GM19023 (cell line): ENCODE measurements around the gene HYAL2.
"Not testable (repeated sequence)": the region's sequence is repeated elsewhere in the genome, so short reads cannot be mapped to it uniquely, and the experiment has no call there.

ENCODE experiments used
- ATAC-seq: cut with Tn5 transposase; IDR thresholded peaks from one replicate; pipeline ENCODE4 v1.9.1; 2021; ENCODE audit warnings: mild to moderate bottlenecking, moderate library complexity; ENCODE audit not compliant: unreplicated experiment

The HYAL2 gene

GRCh38 chr3:50294089-50294488 is 28.5 kb downstream of the HYAL2 start:
- ATAC-seq = no peak

DNA sequence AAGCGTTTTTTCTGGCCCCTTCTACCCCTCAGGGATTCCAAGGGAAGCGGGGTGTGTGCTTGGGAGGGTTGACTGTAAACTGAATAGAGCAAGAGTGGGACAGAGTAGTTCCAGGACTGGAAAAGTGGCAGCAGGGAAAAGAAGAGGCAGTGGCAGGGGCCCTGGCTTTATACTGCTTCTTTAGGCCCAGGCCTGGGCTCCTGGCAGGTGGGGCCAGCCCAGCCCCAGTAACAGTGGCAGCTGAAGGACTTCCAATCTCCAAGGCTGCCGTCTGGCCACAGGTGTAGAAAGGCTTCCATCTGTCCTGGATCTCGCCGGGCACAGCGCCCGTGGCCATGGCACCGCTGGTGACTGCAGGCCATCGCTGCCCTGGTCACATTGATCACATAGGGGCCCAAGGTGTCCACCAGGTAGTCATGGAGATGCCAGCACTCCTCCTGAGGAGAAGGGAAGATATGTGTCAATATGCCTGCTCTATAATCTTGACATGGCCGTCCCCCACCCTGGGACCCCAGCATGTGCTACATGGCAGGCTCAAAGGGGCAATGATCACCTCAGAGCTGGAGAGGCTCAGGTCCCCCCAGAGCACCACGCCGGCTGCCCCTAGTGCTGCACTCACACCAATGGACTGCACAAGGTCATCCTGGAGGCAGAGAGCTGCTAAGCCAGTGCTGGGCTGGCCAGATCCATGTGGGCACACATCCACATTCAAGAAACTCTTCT is 29.3 kb downstream of the HYAL2 start:
- ATAC-seq = no peak

DNA sequence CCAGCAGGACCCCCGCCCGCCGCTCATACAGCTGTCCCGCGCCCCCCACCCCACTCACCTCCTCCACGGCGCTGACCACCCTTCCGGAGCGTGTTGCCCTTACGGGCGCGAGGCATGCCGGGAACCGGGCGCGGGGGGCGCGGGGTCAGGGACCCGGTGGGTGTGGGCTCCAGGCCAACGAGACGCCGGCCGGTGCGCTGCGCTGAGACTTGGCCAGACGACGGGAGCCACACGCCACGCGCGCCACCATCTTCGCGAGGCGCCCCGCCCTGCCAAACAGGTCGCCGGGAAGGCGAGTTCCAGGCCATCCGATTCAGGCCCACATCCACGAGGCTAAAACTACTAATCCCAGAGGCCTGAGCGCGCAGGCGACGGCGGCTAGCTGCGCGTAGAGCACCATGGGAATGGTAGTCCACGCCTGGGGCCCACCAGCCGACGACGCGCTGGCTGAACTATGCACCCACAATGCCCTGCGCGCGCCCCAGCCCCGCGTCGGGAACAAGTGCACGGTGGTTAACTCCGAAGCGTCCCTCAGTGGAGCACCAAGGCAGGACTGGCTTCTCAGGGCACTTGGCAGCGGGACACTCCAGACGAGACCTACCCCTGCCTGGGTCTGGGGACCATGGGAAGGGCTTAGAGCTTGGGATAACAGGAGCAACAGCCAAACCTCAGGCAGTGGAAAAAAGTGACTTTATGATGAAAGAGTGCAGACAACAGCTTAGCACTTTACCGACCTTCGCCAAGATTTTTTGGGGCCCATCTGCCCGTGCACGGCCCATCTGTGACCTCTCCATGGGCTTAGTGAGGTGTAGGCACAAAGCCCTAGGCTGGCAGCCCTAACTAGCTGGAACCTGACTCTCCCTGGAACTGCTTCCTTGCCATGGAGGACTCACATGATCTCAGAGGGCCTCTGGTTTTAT is 30.1 kb downstream of the HYAL2 start, which contains the start of gene IFRD2:
Gene IFRD2 (minus strand): TSS at position 271 of the 920 bp plus-strand sequence. CDS start 155 bp downstream, at position 116.
- ATAC-seq = peak; percentile 95

GRCh38 chr3:50290161-50290641 is 32.3 kb downstream of the HYAL2 start:
- ATAC-seq = no peak

DNA sequence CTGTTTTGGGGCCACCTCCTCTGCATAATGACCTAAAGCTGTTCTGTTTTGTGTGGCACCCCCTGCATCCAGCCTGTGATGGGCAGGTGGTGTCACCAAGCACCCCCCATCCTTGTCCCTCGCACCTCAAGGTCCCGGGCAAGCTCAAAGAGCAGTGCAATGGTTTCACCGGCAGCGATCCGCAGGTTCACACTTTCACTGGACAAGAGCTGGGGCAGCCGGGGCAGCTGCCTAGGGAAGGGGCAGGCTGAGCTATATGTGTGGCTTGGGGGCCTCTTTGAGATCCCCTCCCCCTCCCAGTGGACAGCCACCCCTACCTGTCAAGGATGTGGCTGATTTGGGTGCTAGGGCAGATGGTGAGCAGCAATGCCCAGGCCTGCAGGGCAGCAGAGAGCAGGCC is 33.4 kb downstream of the HYAL2 start:
- no peak for ATAC-seq

DNA sequence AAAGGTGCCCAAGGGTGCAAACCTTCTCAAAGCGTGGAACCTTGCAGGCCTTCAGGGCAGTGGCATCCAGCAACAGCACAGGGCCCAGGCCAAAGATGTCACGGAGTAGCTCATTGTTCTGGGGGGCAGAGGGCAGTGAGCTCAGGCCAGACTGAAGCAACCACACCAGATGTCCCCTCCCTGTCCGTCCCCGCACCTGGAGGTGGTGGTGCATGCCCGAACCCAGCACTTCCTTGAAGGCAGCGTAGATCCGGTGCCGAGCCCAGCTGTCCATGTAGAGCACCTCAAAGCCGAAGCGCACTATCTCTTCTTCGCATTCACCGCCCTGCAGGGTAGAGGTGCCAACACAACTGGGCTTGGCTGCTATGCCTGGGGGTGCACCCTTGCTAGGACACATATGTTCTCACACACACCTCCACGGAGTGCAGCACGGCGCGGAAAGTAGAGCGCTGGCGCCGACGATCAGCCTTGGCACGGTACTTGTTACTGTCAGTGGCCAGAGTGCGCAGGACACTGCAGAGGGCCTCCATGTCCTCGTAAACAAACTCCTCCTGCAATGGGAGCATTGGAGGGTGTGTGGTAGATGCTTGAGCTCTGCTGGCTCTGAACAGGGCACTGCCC is 34.0 kb downstream of the HYAL2 start:
- no peak for ATAC-seq

- ATAC-seq = no peak
Observed at GRCh38 chr3:50287262-50287661, 35.3 kb downstream of the HYAL2 start.

- ATAC-seq = no peak
Observed at GRCh38 chr3:50286322-50287227, 36.0 kb downstream of the HYAL2 start.

- not testable (repeated sequence) for ATAC-seq
Observed at GRCh38 chr3:50284121-50284520, 38.4 kb downstream of the HYAL2 start.

DNA sequence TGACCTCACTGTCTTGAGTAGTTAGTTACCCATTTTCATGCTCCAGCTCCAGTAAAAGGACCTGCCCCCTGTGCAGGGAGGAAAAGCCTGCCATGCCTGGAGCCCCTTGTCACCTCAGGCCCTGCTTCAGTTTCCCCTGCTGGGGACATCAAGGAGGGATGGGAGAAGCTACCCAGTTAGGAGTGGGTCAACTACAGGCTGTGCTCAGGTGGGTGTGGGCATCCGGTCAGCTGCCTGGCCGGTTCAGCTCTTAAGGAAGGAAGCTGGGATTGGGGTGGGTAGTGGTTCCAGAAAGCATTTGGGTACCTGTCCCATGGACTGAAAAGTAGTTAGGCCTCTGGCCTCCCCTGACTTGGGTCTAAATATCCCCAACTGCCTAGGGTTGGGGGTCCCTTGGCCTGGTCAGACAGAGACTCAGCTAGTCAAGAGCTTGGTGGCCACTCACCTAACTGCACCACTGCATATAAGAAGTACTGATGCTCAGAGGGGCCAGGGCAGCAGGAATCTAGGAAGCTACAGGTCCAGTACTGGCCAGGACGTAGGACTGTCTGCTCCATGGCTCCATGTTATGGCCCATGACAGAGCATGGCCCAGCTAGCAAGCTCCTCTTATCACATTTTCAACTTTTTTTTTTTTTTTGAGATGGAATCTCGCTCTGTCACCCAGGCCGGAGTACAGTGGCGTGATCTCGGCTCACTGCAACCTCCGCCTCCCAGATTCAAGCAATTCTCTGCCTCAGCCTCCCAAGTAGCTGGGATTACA is 43.1 kb downstream of the HYAL2 start:
- ATAC-seq = no peak

GRCh38 chr3:50278880-50279224 is 43.7 kb downstream of the HYAL2 start, which contains the start of gene LSMEM2:
Gene LSMEM2 (plus strand): TSS chr3:50279087. CDS start chr3:50279114, 27 bp downstream.
- ATAC-seq = no peak

DNA sequence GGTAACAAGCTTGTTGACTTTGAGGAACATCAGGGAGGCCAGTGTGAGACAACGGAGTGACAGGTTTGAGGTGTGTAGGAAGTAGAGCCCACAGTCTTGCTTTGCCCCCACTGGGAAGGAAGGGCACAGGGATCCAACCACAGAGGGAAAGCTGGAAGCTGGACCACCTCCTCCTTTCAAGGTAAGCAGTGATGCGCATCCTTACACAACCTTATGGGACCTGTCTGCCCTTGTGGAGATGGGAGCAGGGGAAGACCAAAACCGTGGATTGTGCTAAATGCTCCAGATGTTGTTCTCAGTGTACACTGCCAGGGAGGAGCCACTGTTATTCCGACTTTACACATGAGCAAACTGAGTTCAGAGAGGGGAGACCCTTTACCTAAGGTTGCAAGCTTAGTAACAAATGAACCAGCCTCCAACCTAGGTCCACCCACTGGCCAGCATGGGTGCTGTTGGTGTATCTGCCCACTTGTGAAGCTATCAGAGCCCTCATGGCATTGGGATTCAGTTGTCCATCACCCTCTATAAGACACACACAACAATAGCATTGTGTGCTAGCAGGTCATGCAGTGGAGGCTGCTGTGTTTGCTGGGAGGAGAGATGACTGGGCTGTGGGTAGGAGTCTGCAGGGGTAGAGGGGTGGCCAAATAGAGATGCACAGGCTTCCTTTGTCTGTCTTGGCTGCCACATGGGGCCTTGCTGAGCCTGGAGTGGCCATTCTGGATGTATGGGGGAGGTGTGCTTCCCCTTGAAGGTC is 44.2 kb downstream of the HYAL2 start:
- no peak for ATAC-seq

GRCh38 chr3:50276762-50277101 is 45.8 kb downstream of the HYAL2 start:
- no peak for ATAC-seq

- no peak for ATAC-seq
Observed at GRCh38 chr3:50275996-50276761, 46.4 kb downstream of the HYAL2 start.

DNA sequence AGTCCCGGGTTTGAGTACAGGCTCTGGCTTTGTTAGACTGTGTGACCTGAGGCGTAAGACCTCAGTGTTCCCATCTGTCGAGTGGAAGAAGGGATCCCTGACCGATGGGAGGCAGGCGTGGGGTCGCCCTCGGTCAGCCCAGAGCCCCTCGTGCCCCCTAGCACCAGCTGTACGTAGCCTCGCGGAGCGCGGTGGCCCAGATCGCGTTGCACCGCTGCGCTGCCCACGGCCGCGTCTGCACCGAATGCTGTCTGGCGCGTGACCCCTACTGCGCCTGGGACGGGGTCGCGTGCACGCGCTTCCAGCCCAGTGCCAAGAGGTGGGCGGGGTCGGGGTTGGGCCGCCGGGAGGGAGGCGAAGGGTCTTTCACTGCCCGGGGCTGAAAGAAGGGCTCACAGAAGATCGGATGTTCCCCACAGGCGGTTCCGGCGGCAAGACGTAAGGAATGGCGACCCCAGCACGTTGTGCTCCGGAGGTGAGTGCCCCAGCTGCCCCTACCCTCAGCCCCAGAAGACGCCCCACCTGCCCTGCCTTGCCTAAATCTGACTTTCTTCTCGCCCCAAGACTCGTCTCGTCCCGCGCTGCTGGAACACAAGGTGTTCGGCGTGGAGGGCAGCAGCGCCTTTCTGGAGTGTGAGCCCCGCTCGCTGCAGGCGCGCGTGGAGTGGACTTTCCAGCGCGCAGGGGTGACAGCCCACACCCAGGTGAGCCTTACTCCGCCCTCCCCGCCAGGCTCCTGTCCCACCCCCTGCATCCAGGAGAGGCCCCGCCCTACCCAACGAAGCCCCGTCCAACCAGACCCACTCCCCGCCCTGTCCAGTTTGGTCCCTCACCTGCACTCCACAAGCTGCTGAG is 47.2 kb downstream of the HYAL2 start:
- ATAC-seq = no peak

DNA sequence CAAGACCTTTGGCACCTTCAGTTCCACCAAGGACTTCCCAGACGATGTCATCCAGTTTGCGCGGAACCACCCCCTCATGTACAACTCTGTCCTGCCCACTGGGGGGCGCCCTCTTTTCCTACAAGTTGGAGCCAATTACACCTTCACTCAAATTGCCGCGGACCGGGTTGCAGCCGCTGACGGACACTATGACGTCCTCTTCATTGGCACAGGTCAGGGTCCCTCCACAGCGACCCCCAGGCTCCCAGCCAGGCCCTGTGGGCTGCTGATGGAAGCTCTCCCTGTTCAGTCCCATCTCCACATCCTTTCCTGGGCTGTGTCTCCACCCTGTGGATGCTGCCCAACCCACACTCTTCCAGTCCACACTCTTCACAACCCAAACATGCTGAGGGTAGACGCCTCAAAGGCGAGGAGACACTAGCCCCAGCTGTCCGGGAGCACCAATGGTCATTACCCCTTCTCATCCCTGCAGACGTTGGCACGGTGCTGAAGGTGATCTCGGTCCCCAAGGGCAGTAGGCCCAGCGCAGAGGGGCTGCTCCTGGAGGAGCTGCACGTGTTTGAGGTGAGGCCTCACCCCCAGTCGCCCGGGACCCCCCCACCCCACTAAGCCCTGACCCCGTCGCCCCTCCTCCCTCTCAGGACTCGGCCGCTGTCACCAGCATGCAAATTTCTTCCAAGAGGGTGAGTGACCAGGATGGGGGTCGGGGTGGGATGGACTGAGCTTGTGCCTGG is 48.0 kb downstream of the HYAL2 start:
- no peak for ATAC-seq

GRCh38 chr3:50273689-50274065 is 48.9 kb downstream of the HYAL2 start:
- ATAC-seq = no peak
